PFSK-1 (cell line): ENCODE data around the gene MITD1.

Experiments
- FOXP2 ChIP-seq: optimal IDR thresholded peaks from 2 replicates; pipeline ENCODE3; 2011; ENCODE audit warnings: borderline replicate concordance, control low read depth, inconsistent platforms; ENCODE audit not compliant: insufficient read depth; ENCODE audit errors: extremely low read length, extremely low read depth
- POLR2AphosphoS5 ChIP-seq: IDR thresholded peaks from 2 replicates; pipeline ENCODE4 v1.6.1; 2012; ENCODE audit warnings: low read depth, mild to moderate bottlenecking, control low read depth, low read length, moderate library complexity
- REST ChIP-seq, 2 experiments: IDR thresholded peaks; 2 replicates each; pipeline versions ENCODE4 v1.6.1 to v1.8.0; 2011 to 2012; ENCODE audit warnings: low read depth in 2 of 2, low read length in 2 of 2, control low read depth in 1 of 2, inconsistent platforms in 1 of 2, mild to moderate bottlenecking in 1 of 2, moderate library complexity in 1 of 2; ENCODE audit not compliant: insufficient read depth in 1 of 2
- SIN3A ChIP-seq: IDR thresholded peaks from 2 replicates; pipeline ENCODE4 v1.6.1; 2012; ENCODE audit warnings: mild to moderate bottlenecking, low read length, moderate library complexity, borderline replicate concordance; ENCODE audit not compliant: insufficient read depth
- TAF1 ChIP-seq: IDR thresholded peaks from 2 replicates; pipeline ENCODE4 v1.6.1; 2012; ENCODE audit warnings: low read length, control low read depth, borderline replicate concordance; ENCODE audit not compliant: insufficient read depth

GRCh38 chr2:99171377-99172140, 9.3 kb downstream of the MITD1 start:
- TF ChIP-seq TAF1 (no peak), POLR2AphosphoS5 (no peak), SIN3A (no peak), REST (IDR thresholded peaks at IDR 0.05; ENCODE audit: insufficient read depth in 1 of 2, low read depth in 2 of 2, low read length in 2 of 2) (no peak), FOXP2 (no peak)
